ENCODE measurements around the gene ZNF587.
"Not testable (repeated sequence)": the region's sequence is repeated elsewhere in the genome, so short reads cannot be mapped to it uniquely, and the experiment has no call there.

The ZNF587 gene

GRCh38 chr19:57823155-57823554 lies 26.5 kb upstream of the ZNF587 start:
- DNase-seq = not testable (repeated sequence)

GRCh38 chr19:57823608-57824007 lies 26.1 kb upstream of the ZNF587 start:
- DNase-seq = not testable (repeated sequence)

- no peak for DNase-seq
Measured at GRCh38 chr19:57825511-57825910, 24.1 kb upstream of the ZNF587 start.

GRCh38 chr19:57829316-57829715 lies 20.3 kb upstream of the ZNF587 start:
- DNase-seq = no peak

GRCh38 chr19:57830071-57830602 lies 19.5 kb upstream of the ZNF587 start, which contains the start of gene ZNF587B:
TSS of gene ZNF587B (plus strand) at chr19:57830299. CDS start at chr19:57830529, 230 bp downstream.
- peak; percentile 46 for DNase-seq

- DNase-seq = not testable (repeated sequence)
Measured at GRCh38 chr19:57836991-57837390, 12.7 kb upstream of the ZNF587 start.

- not testable (repeated sequence) for DNase-seq
Measured at GRCh38 chr19:57838622-57839191, 11.0 kb upstream of the ZNF587 start.

- DNase-seq = no peak
Measured at GRCh38 chr19:57841122-57841763, 8.4 kb upstream of the ZNF587 start.

GRCh38 chr19:57847164-57847563 lies 2.5 kb upstream of the ZNF587 start:
- DNase-seq = not testable (repeated sequence)

GRCh38 chr19:57849162-57849665 lies 445 bp upstream of the ZNF587 start:
- DNase-seq = not testable (repeated sequence)

- no peak for DNase-seq
Measured at GRCh38 chr19:57850553-57851017, 926 bp downstream of the ZNF587 start.

- not testable (repeated sequence) for DNase-seq
Measured at GRCh38 chr19:57851812-57852603, 2.3 kb downstream of the ZNF587 start.

- DNase-seq = not testable (repeated sequence)
Measured at GRCh38 chr19:57854117-57854516, 4.5 kb downstream of the ZNF587 start.

- not testable (repeated sequence) for DNase-seq
Measured at GRCh38 chr19:57862351-57862750, 12.7 kb downstream of the ZNF587 start.

GRCh38 chr19:57867868-57868492 lies 18.3 kb downstream of the ZNF587 start:
- DNase-seq = no peak

GRCh38 chr19:57869655-57870054 lies 20.0 kb downstream of the ZNF587 start:
- not testable (repeated sequence) for DNase-seq

- no peak for DNase-seq
Measured at GRCh38 chr19:57870225-57870624, 20.6 kb downstream of the ZNF587 start.

- DNase-seq = no peak
Measured at GRCh38 chr19:57872450-57872849, 22.8 kb downstream of the ZNF587 start.

GRCh38 chr19:57873883-57874799 lies 24.5 kb downstream of the ZNF587 start:
- not testable (repeated sequence) for DNase-seq

GRCh38 chr19:57886046-57886445 lies 36.4 kb downstream of the ZNF587 start:
- no peak for DNase-seq

GRCh38 chr19:57887195-57887941 lies 37.7 kb downstream of the ZNF587 start:
- no peak for DNase-seq
